HCT116 (cell line): Measurements from ENCODE around the gene PGM3. TPM values are rescaled to one million over a fixed set of nuclear protein-coding genes. Genes with fewer than 3 reads are reported as not detected.

Experiments used
- ATAC-seq: fragments of 200-7000 bp; cut with Tn5 transposase; 2 replicates; pipeline ENCODE4 v1.9.1; 2020; ENCODE audit warnings: mild to moderate bottlenecking, moderate library complexity
- BruUV-seq: library from RNA; stranded (reverse); fragments of 400-500 nt; replicated peaks from 2 replicates; lab custom pipeline; 2021; lab: Mats Ljungman, UMichigan
- CTCF ChIA-PET: fragments of 300-600 bp; sonication (Branson Sonifier 250); formaldehyde crosslinking; loops from one replicate; lab custom pipeline; 2021; ENCODE audit warnings: antibody characterized with exemption; lab: Charles Lee
- POLR2A ChIA-PET: fragments of 300-600, 350-600 bp; sonication (Branson Sonifier 250); formaldehyde crosslinking; loops from one replicate; lab custom pipeline; 2021; ENCODE audit warnings: antibody characterized with exemption; lab: Charles Lee
- RAD21 ChIA-PET, 2 experiments: fragments of 300-600 bp; sonication (Branson Sonifier 250); formaldehyde crosslinking; loops; one replicate each; lab custom pipeline; 2023; ENCODE audit warnings: low total read pairs in 2 of 2; ENCODE audit not compliant: uncharacterized antibody in 2 of 2, unreplicated experiment in 2 of 2, low non-redundant PET in 1 of 2; lab: Charles Lee
- DNase-seq: peaks from one replicate; pipeline ENCODE4 v3.0.0-alpha.2; 2010; ENCODE audit warnings: low read depth, low spot score
- H2AFZ ChIP-seq: fragments of 200-600 bp; shearing (Covaris generic), sonication (generic); 2 replicates; pipeline ENCODE4 v1.6.1; 2017; ENCODE audit warnings: low read depth, mixed run types, mixed read lengths, antibody characterized with exemption, low read length; ENCODE audit not compliant: poor library complexity, severe bottlenecking
- H3K27ac ChIP-seq: 2 replicates; pipeline ENCODE4 v1.5.1; 2012; ENCODE audit warnings: low read depth, low read length
- H3K27me3 ChIP-seq: fragments of 200-600 bp; sonication (generic); 2 replicates; pipeline ENCODE4 v1.6.1; 2016; ENCODE audit warnings: mixed run types, low read length, mixed read lengths; ENCODE audit not compliant: insufficient read depth
- H3K36me3 ChIP-seq, 2 experiments: fragments of 200-500 bp in 1 of 2; fragments of 200-600 bp in 1 of 2; sonication (Bioruptor generic) in 1 of 2; sonication (generic) in 1 of 2; 2 replicates each; pipeline versions ENCODE4 v1.5.1 to v1.6.1; 2014 to 2016; ENCODE audit warnings: low read length in 2 of 2, inconsistent platforms in 1 of 2, mixed read lengths in 1 of 2, mixed run types in 1 of 2; ENCODE audit not compliant: insufficient read depth in 2 of 2, control insufficient read depth in 1 of 2
- H3K4me1 ChIP-seq, 2 experiments: fragments of 200-600 bp in 1 of 2; sonication (generic) in 1 of 2; 2 replicates each; pipeline versions ENCODE4 v1.5.1 to v1.6.1; 2012 to 2017; ENCODE audit warnings: low read length in 2 of 2, inconsistent platforms in 1 of 2, mild to moderate bottlenecking in 1 of 2, mixed read lengths in 1 of 2, mixed run types in 1 of 2, moderate library complexity in 1 of 2; ENCODE audit not compliant: insufficient read depth in 2 of 2, control insufficient read depth in 1 of 2
- H3K4me2 ChIP-seq: fragments of 200-600 bp; sonication (generic); 2 replicates; pipeline ENCODE4 v1.6.1; 2017; ENCODE audit warnings: mixed run types, low read length, mixed read lengths
- H3K4me3 ChIP-seq, 2 experiments: fragments of 200-600 bp in 1 of 2; sonication (generic) in 1 of 2; replicated peaks in 1 of 2; 2 replicates each; pipeline ENCODE4 v1.5.1; 2011 to 2016; ENCODE audit warnings: low read length in 2 of 2, control low read depth in 1 of 2, low read depth in 1 of 2, mild to moderate bottlenecking in 1 of 2, mixed read lengths in 1 of 2, mixed run types in 1 of 2
- H3K79me2 ChIP-seq: fragments of 200-600 bp; sonication (generic); 2 replicates; pipeline ENCODE4 v1.6.1; 2017; ENCODE audit warnings: mild to moderate bottlenecking, mixed run types, low read length, moderate library complexity, mixed read lengths; ENCODE audit not compliant: insufficient read depth
- H3K9ac ChIP-seq: fragments of 200-600 bp; sonication (generic); 2 replicates; pipeline ENCODE4 v1.6.1; 2016; ENCODE audit warnings: low read length, mixed read lengths
- H3K9me2 ChIP-seq: fragments of 200-600 bp; sonication (generic), shearing (Covaris generic); 2 replicates; pipeline ENCODE4 v1.6.1; 2017; ENCODE audit warnings: mixed run types, mild to moderate bottlenecking, moderate library complexity; ENCODE audit not compliant: insufficient read depth
- H3K9me3 ChIP-seq, 2 experiments: fragments of 200-500 bp in 1 of 2; fragments of 200-600 bp in 1 of 2; sonication (Bioruptor generic) in 1 of 2; sonication (generic) in 1 of 2; 2 replicates each; pipeline ENCODE4 v1.6.1; 2014 to 2017; ENCODE audit warnings: low read length in 2 of 2, mixed read lengths in 2 of 2, inconsistent platforms in 1 of 2, low read depth in 1 of 2, mild to moderate bottlenecking in 1 of 2, mixed run types in 1 of 2, moderate library complexity in 1 of 2; ENCODE audit not compliant: control insufficient read depth in 1 of 2, insufficient read depth in 1 of 2
- H4K20me1 ChIP-seq: fragments of 200-600 bp; sonication (generic), shearing (Covaris generic); 2 replicates; pipeline ENCODE4 v1.6.1; 2017; ENCODE audit warnings: mixed run types, mild to moderate bottlenecking, moderate library complexity; ENCODE audit not compliant: insufficient read depth
- ATF3 ChIP-seq: IDR thresholded peaks from 2 replicates; pipeline ENCODE4 v1.6.1; 2012
- CBX3 ChIP-seq: IDR thresholded peaks from 2 replicates; pipeline ENCODE4 v1.6.1; 2012; ENCODE audit warnings: low read depth
- CEBPB ChIP-seq: IDR thresholded peaks from 2 replicates; pipeline ENCODE4 v1.6.1; 2012; ENCODE audit warnings: low read depth
- CTCF ChIP-seq, 3 experiments: fragments of 200-600 bp in 1 of 3; sonication (generic) in 1 of 3; IDR thresholded peaks in 2 of 3; conservative IDR thresholded peaks in 1 of 3; 2 replicates each; pipeline ENCODE4 v1.5.1; 2012 to 2017; ENCODE audit warnings: low read depth in 2 of 3, low read length in 2 of 3, antibody characterized with exemption in 1 of 3, borderline replicate concordance in 1 of 3, control low read depth in 1 of 3, mild to moderate bottlenecking in 1 of 3, mixed read lengths in 1 of 3, mixed run types in 1 of 3, moderate library complexity in 1 of 3; ENCODE audit not compliant: insufficient read depth in 1 of 3
- EGR1 ChIP-seq: IDR thresholded peaks from 2 replicates; pipeline ENCODE4 v1.6.1; 2012; ENCODE audit warnings: low read depth
- ELF1 ChIP-seq: IDR thresholded peaks from 2 replicates; pipeline ENCODE4 v1.6.1; 2012; ENCODE audit warnings: low read depth, borderline replicate concordance
- JUND ChIP-seq: IDR thresholded peaks from 2 replicates; pipeline ENCODE4 v1.6.1; 2012
- MAX ChIP-seq: IDR thresholded peaks from 2 replicates; pipeline ENCODE4 v1.6.1; 2012
- SP1 ChIP-seq: IDR thresholded peaks from 2 replicates; pipeline ENCODE4 v1.6.1; 2012; ENCODE audit warnings: low read depth
- SRF ChIP-seq: IDR thresholded peaks from 2 replicates; pipeline ENCODE4 v1.6.1; 2012; ENCODE audit warnings: low read depth
- TCF7L2 ChIP-seq: IDR thresholded peaks from 2 replicates; pipeline ENCODE4 v1.7.0; 2011; ENCODE audit warnings: borderline replicate concordance, inconsistent platforms; ENCODE audit not compliant: insufficient read depth, insufficient read length; ENCODE audit errors: extremely low read depth
- ZFX ChIP-seq: fragments of 450-650 bp; IDR thresholded peaks from 2 replicates; pipeline ENCODE4 v1.6.1; 2017
- ZNF274 ChIP-seq: fragments of 200-500 bp; sonication (Bioruptor generic); IDR thresholded peaks from 2 replicates; pipeline ENCODE4 v1.6.1; 2014; ENCODE audit warnings: mild to moderate bottlenecking, low read depth, low read length, inconsistent platforms
- intact Hi-C: fragments of 100-400 bp; cut with micrococcal nuclease; formaldehyde crosslinking; loops from 2 replicates; pipeline ENCODE4 v1.10.0; 2022
- total RNA-seq: library from RNA; stranded (reverse); gene quantifications from one replicate; pipeline ENCODE4 v1.2.1, GENCODE V29; 2021; ENCODE audit not compliant: unreplicated experiment

The PGM3 gene
- total RNA-seq, 1 experiment from 2014 or later: 63.5 TPM

- TF ChIP-seq EGR1 (no peak), ZFX (no peak), JUND (no peak), ELF1 (no peak)
These were observed 25.3 kb downstream of the PGM3 start (continued) for GRCh38 chr6:83167726-83168278.

- Histone ChIP-seq H3K27me3 (no peaks in the 10 kb centered on the region), H3K9ac (no peak overlapping the region), H3K4me3 (no peak overlapping the region), H3K36me3 (no peaks in the 10 kb centered on the region), H3K79me2 (no peaks in the 10 kb centered on the region), H2AFZ (no peak overlapping the region)
- ChIA-PET CTCF (no interaction called here), RAD21 (no interaction called here)
- intact Hi-C loops: no loop called here
- TF ChIP-seq ZFX: no peak
- TF ChIP-seq ELF1: no peak
- TF ChIP-seq CEBPB: no peak
- TF ChIP-seq JUND: no peak
- no peak for TF ChIP-seq ATF3
- TF ChIP-seq TCF7L2: no peak
- no peak for TF ChIP-seq MAX
- TF ChIP-seq CBX3: no peak
- no peak for TF ChIP-seq CTCF (IDR thresholded peaks at IDR 0.05 in 2 of 3, conservative IDR thresholded peaks at IDR 0.05 in 1 of 3; ENCODE audit: borderline replicate concordance in 1 of 3, insufficient read depth in 1 of 3, low read depth in 2 of 3, low read length in 2 of 3)
- TF ChIP-seq SP1: no peak
- no peak for TF ChIP-seq SRF
- TF ChIP-seq ZNF274: no peak
- TF ChIP-seq, all 23 proteins: peak for 0
- Histone ChIP-seq H3K4me1 (no peaks in the 10 kb centered on the region), H3K4me2 (no peak overlapping the region), H4K20me1 (no peaks in the 10 kb centered on the region), H3K9me3 (no peaks in the 10 kb centered on the region), H3K9me2 (no peaks in the 10 kb centered on the region), H3K27ac (no peak overlapping the region)
- POLR2A ChIA-PET: no interaction called here
- no TSS peak for BruUV-seq
- DNase-seq (no peak), ATAC-seq (no peak)
These were observed 32.9 kb downstream of the PGM3 start for GRCh38 chr6:83160167-83160566.
